Stimulated activated naive CD8-positive, alpha-beta T cell treated with anti-CD3 and anti-CD28 coated beads, Interleukin-15, Interleukin-2, amounts not matched to agents 100 ng/mL and 50 ng/mL, for 24 hours (primary cell): ENCODE results near the gene NTRK1.

Experiments
- H3K27ac Mint-ChIP-seq: one replicate; pipeline ENCODE4 v1.8.0; 2021; ENCODE audit warnings: mild to moderate bottlenecking, mixed read lengths
- H3K27me3 Mint-ChIP-seq: one replicate; pipeline ENCODE4 v1.8.0; 2021; ENCODE audit warnings: mixed read lengths
- H3K36me3 Mint-ChIP-seq: one replicate; pipeline ENCODE4 v1.8.0; 2021; ENCODE audit warnings: low read depth, mixed read lengths
- H3K4me1 Mint-ChIP-seq: one replicate; pipeline ENCODE4 v1.8.0; 2021; ENCODE audit warnings: low read depth, mixed read lengths
- H3K4me3 Mint-ChIP-seq: one replicate; pipeline ENCODE4 v1.8.0; 2021; ENCODE audit warnings: mild to moderate bottlenecking, mixed read lengths
- H3K9me3 Mint-ChIP-seq: one replicate; pipeline ENCODE4 v1.8.0; 2021; ENCODE audit warnings: mixed read lengths

Gene NTRK1

GRCh38 chr1:156911577-156912298, 51.1 kb downstream of the NTRK1 start:
- no peaks in the 10 kb centered on the region for H3K36me3 Mint-ChIP-seq
- peaks cover 34% of the 10 kb centered on the region for H3K27me3 Mint-ChIP-seq
- H3K27ac Mint-ChIP-seq, result no peak overlapping the region
- no peaks in the 10 kb centered on the region for H3K4me1 Mint-ChIP-seq
- no peak overlapping the region for H3K4me3 Mint-ChIP-seq
- H3K9me3 Mint-ChIP-seq, result no peaks in the 10 kb centered on the region

DNA sequence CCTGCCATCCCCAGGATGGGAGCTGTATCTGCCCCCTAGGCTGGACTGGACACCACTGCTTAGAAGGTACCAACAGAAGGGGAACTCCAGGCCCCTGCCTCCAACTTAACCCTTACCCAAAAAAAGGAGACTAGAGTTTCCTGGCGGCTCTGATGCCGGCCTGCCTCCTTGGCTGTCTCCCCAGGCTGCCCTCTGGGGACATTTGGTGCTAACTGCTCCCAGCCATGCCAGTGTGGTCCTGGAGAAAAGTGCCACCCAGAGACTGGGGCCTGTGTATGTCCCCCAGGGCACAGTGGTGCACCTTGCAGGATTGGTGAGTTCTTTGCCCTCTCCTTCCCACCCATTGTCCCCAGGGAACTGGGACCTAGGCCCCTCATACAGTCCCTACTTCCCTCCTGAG, 51.6 kb downstream of the NTRK1 start:
- peaks cover 36% of the 10 kb centered on the region for H3K27me3 Mint-ChIP-seq
- H3K4me3 Mint-ChIP-seq, result no peak overlapping the region
- H3K27ac Mint-ChIP-seq, result no peak overlapping the region

DNA sequence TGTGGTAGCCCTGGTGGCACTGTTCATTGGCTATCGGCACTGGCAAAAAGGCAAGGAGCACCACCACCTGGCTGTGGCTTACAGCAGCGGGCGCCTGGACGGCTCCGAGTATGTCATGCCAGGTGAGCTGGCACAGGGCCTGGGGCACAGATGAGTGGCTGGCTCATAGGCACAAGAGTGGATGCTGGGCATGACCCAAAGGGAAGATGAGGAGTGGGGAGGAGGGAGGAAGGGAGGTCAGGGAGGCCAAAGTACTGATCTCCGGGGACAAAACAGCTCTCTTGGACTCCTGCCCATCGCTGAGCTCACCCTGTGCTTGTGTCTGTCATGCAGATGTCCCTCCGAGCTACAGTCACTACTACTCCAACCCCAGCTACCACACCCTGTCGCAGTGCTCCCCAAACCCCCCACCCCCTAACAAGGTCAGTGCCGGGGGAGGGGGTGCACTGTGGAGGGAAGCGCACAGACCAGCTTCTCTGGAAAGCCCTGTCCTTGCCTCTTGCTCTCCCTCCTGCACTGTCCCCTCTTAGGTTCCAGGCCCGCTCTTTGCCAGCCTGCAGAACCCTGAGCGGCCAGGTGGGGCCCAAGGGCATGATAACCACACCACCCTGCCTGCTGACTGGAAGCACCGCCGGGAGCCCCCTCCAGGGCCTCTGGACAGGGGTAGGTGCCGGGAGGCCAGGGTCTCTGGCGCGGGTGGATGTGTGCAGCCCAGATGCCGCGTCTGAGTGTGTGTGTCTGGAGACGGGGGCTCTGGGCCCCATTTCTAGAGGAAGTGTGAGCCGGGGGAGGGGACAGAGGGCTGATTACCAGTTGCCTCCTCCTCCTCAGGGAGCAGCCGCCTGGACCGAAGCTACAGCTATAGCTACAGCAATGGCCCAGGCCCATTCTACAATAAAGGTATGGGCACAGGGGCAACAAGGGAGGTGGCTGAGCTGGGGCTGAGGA, 52.5 kb downstream of the NTRK1 start:
- no peaks in the 10 kb centered on the region for H3K36me3 Mint-ChIP-seq
- H3K27ac Mint-ChIP-seq, result no peak overlapping the region
- H3K27me3 Mint-ChIP-seq, result peaks cover 39% of the 10 kb centered on the region

More for the DNA sequence above, 51.6 kb downstream of the NTRK1 start:
- Mint-ChIP-seq H3K36me3 (no peaks in the 10 kb centered on the region), H3K9me3 (no peaks in the 10 kb centered on the region), H3K4me1 (no peaks in the 10 kb centered on the region)

DNA sequence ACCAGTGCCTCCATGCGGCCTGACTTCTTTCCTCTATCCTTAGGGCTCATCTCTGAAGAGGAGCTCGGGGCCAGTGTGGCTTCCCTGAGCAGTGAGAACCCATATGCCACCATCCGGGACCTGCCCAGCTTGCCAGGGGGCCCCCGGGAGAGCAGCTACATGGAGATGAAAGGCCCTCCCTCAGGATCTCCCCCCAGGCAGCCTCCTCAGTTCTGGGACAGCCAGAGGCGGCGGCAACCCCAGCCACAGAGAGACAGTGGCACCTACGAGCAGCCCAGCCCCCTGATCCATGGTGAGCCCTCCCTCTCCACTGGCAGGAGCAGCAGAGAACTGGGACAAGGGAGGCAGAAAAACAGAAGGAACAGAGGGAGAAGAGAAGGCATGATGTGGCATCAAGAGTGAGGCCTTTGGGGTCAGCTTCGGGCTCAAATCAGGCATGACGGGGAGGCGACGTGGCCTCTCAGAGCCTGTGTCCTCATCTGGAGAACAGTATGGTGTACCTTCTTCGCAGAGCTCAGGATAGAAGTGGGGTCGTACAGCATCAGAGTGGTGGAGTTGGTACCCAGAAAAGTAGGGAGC, 53.2 kb downstream of the NTRK1 start:
- no peak overlapping the region for H3K27ac Mint-ChIP-seq
- H3K4me3 Mint-ChIP-seq, result no peak overlapping the region
- H3K9me3 Mint-ChIP-seq, result no peaks in the 10 kb centered on the region
- no peaks in the 10 kb centered on the region for H3K4me1 Mint-ChIP-seq
- H3K27me3 Mint-ChIP-seq, result peaks cover 47% of the 10 kb centered on the region
- no peaks in the 10 kb centered on the region for H3K36me3 Mint-ChIP-seq

More for the DNA sequence above, 52.5 kb downstream of the NTRK1 start:
- no peaks in the 10 kb centered on the region for H3K4me1 Mint-ChIP-seq
- H3K9me3 Mint-ChIP-seq, result no peaks in the 10 kb centered on the region
- H3K4me3 Mint-ChIP-seq, result no peak overlapping the region

GRCh38 chr1:156914440-156914856, 53.8 kb downstream of the NTRK1 start:
- no peak overlapping the region for H3K4me3 Mint-ChIP-seq
- H3K9me3 Mint-ChIP-seq, result no peaks in the 10 kb centered on the region

GRCh38 chr1:156920233-156921052, 59.8 kb downstream of the NTRK1 start, which contains the start of gene LRRC71:
Gene LRRC71 (plus strand): TSS chr1:156920632. CDS start chr1:156920804, 172 bp downstream.
- H3K4me1 Mint-ChIP-seq, result peaks cover 9% of the 10 kb centered on the region
- H3K27ac Mint-ChIP-seq, result no peak within 1 kb of the TSS
- H3K36me3 Mint-ChIP-seq, result no peaks in the 10 kb centered on the region
- H3K4me3 Mint-ChIP-seq, result no peak within 1 kb of the TSS
- no peaks in the 10 kb centered on the region for H3K9me3 Mint-ChIP-seq
- H3K27me3 Mint-ChIP-seq, result peaks cover 81% of the 10 kb centered on the region

More at GRCh38 chr1:156914440-156914856, 53.8 kb downstream of the NTRK1 start:
- no peaks in the 10 kb centered on the region for H3K36me3 Mint-ChIP-seq
- no peaks in the 10 kb centered on the region for H3K4me1 Mint-ChIP-seq
- no peak overlapping the region for H3K27ac Mint-ChIP-seq
- H3K27me3 Mint-ChIP-seq, result peaks cover 51% of the 10 kb centered on the region

- no peaks in the 10 kb centered on the region for H3K36me3 Mint-ChIP-seq
- H3K4me3 Mint-ChIP-seq, result no peak overlapping the region
- H3K27me3 Mint-ChIP-seq, result peaks cover 82% of the 10 kb centered on the region
- H3K4me1 Mint-ChIP-seq, result peaks cover 15% of the 10 kb centered on the region
- no peak overlapping the region for H3K27ac Mint-ChIP-seq
- H3K9me3 Mint-ChIP-seq, result no peaks in the 10 kb centered on the region
Observed at GRCh38 chr1:156921053-156921529, 60.4 kb downstream of the NTRK1 start.

DNA sequence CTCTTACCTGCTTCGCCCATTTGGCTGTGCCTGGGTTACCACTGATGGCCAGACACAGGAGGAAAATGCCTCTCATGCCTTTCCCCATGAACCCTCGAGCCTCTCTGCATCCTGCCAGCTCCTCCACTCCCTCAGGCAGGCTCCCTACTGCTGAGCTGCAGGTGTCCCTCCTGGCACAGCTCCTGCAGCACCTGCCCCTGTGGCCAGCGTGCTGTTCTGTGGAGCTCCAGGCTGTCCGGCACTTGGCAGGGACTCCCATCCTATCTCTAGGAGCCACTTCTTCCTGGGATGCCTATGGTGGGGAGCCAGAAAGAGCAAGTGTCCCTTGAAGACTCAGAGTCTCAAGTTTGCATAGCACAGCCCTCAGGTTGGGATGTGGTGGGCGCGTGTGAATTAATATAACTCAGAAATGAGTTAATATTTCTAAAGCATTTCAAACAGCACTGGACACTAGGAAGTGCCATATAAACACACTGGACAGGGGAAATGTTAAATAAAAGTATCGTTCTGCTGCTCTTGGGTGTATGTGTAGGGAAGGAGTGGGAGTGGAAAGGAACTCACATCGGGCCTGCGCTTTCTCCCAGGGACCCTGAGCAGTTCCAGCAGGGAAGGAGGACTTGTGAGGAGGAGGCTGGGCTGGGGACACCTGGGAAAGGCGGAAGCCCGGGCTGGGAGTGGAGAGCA, 62.5 kb downstream of the NTRK1 start:
- Mint-ChIP-seq H3K4me3 (no peak overlapping the region), H3K36me3 (no peaks in the 10 kb centered on the region), H3K9me3 (no peaks in the 10 kb centered on the region), H3K27me3 (peaks cover 85% of the 10 kb centered on the region), H3K27ac (no peak overlapping the region), H3K4me1 (peaks cover 33% of the 10 kb centered on the region)

DNA sequence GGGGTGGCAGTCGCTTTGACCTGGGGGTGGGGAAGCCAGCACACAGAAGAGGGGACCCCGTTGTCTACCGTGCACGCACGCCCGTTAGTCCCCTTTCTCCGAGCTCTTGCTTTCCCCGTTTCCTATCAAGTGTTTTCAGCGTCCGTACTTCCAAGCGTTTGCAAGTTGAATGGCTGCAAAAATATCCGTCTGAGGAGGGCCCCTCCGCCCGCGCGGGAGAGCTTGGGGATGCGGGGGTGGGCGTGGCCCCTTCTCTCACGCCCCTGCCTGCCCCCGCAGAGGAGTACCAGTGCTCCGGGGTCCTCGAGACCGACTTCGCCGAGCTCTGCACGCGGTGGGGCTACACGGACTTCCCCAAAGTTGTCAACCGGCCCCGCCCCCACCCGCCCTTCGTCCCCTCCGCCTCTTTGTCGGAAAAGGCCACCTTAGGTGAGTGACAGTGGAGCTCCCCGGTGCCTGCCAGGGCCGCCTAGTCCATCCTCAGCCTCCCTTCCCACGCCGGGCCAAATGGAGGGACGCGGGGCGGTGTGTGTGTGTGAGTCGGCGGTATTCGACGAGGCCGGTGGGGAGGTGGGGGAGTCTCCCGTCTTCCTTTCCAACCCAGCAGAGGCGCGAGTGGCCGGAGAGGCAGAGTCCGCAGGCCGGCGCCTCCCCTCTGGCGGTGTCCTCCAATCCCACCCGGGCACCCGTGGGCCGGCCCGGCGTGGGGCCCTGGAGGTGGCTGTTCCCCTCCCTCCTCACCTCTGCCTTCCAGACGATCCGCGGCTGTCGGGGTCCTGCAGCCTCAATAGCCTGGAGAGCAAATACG, 63.2 kb downstream of the NTRK1 start:
- no peaks in the 10 kb centered on the region for H3K36me3 Mint-ChIP-seq
- peaks cover 34% of the 10 kb centered on the region for H3K4me1 Mint-ChIP-seq
- no peak overlapping the region for H3K4me3 Mint-ChIP-seq
- no peaks in the 10 kb centered on the region for H3K9me3 Mint-ChIP-seq
- H3K27ac Mint-ChIP-seq, result no peak overlapping the region
- peaks cover 85% of the 10 kb centered on the region for H3K27me3 Mint-ChIP-seq

DNA sequence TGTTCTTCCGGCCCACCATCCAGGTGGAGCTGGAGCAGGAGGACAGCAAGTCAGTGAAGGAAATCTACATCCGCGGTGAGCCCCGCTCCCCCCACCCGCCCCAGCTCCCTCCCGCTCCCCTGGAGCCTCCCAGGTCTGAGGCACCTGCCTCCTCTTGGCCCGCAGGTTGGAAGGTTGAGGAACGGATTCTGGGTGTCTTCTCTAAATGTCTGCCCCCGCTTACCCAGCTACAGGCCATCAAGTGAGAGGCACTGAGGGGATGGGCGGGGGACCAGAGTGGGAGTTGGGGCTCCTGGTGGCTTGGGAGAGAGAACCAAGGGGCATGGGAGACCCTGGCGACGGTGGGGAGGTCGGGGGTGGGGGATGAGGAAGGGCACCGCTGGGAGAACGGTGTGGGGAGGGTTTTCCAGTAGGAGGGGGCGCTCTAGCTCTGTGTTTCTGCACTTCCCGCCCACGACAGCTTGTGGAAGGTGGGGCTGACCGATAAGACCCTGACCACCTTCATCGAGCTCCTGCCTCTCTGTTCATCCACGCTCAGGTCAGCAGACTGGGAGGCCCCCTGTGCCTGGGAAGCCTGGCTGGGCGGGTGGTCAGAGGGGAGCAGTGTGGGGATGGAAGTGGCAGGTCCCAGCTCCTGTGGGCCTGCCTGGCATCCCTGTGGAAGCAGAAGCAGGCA, 64.0 kb downstream of the NTRK1 start:
- H3K9me3 Mint-ChIP-seq, result no peaks in the 10 kb centered on the region
- peaks cover 34% of the 10 kb centered on the region for H3K4me1 Mint-ChIP-seq
- no peak overlapping the region for H3K27ac Mint-ChIP-seq
- H3K36me3 Mint-ChIP-seq, result no peaks in the 10 kb centered on the region
- peaks cover 88% of the 10 kb centered on the region for H3K27me3 Mint-ChIP-seq
- H3K4me3 Mint-ChIP-seq, result no peak overlapping the region

GRCh38 chr1:156925154-156926010, 64.7 kb downstream of the NTRK1 start:
- peaks cover 86% of the 10 kb centered on the region for H3K27me3 Mint-ChIP-seq
- H3K27ac Mint-ChIP-seq, result no peak overlapping the region
- peaks cover 34% of the 10 kb centered on the region for H3K4me1 Mint-ChIP-seq
- H3K4me3 Mint-ChIP-seq, result no peak overlapping the region
- no peaks in the 10 kb centered on the region for H3K36me3 Mint-ChIP-seq
- H3K9me3 Mint-ChIP-seq, result no peaks in the 10 kb centered on the region

- no peaks in the 10 kb centered on the region for H3K36me3 Mint-ChIP-seq
- peak overlapping the region; percentile 54 for H3K27ac Mint-ChIP-seq
- H3K4me3 Mint-ChIP-seq, result peak overlapping the region; percentile 13
- H3K27me3 Mint-ChIP-seq, result peaks cover 88% of the 10 kb centered on the region
- no peaks in the 10 kb centered on the region for H3K9me3 Mint-ChIP-seq
- peaks cover 34% of the 10 kb centered on the region for H3K4me1 Mint-ChIP-seq
Observed at GRCh38 chr1:156926175-156926574, 65.5 kb downstream of the NTRK1 start.
